Measurements from ENCODE around the gene CCDC116. TPM values are rescaled to one million over a fixed set of nuclear protein-coding genes. Genes with fewer than 3 reads are reported as not detected.

CCDC116 gene
- total RNA-seq, 2 donors from 2014 or later = 0.46 to 0.84 TPM

DNA sequence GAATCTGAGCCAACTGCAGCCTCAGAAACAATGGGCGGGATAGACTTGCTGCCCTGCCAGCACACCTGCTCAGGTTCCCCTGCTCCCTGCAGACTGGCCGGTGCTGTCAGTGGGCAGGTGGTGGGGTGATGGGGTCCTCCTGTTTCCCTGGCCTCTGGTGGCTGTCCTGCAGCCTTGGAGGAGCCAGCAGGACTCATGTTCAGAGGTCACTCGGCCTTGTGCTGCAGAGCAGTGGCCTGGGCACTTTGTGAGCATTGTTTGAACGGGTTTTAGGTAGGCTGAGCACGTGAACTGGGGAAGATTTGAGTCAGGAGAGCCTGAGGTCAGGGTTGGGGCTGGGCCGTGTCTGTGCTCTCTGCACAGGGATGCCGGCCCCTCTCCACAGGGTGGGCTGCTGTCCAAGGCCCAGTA, 50.8 kb downstream of the CCDC116 start:
- H3K27me3 Mint-ChIP-seq (ENCODE audit: insufficient read depth) = no peaks in the 10 kb centered on the region
- peaks cover 3% of the 10 kb centered on the region for H3K9me3 Mint-ChIP-seq
- no peaks in the 10 kb centered on the region for H3K4me1 ChIP-seq (ENCODE audit: control insufficient read depth, insufficient read depth, low read length)
- H3K27me3 ChIP-seq (ENCODE audit: control insufficient read depth, insufficient read depth, low read length, poor library complexity, severe bottlenecking) = no peaks in the 10 kb centered on the region
- TF ChIP-seq, protein P1, sequence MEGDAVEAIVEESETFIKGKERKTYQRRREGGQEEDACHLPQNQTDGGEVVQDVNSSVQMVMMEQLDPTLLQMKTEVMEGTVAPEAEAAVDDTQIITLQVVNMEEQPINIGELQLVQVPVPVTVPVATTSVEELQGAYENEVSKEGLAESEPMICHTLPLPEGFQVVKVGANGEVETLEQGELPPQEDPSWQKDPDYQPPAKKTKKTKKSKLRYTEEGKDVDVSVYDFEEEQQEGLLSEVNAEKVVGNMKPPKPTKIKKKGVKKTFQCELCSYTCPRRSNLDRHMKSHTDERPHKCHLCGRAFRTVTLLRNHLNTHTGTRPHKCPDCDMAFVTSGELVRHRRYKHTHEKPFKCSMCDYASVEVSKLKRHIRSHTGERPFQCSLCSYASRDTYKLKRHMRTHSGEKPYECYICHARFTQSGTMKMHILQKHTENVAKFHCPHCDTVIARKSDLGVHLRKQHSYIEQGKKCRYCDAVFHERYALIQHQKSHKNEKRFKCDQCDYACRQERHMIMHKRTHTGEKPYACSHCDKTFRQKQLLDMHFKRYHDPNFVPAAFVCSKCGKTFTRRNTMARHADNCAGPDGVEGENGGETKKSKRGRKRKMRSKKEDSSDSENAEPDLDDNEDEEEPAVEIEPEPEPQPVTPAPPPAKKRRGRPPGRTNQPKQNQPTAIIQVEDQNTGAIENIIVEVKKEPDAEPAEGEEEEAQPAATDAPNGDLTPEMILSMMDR (conservative IDR thresholded peaks at IDR 0.05) = no peak
- H3K27ac Mint-ChIP-seq = peak overlapping the region; percentile 39
- no peaks in the 10 kb centered on the region for H3K4me1 Mint-ChIP-seq
- H3K9ac ChIP-seq (ENCODE audit: extremely low read depth, low read length, poor library complexity, severe bottlenecking) = no peak overlapping the region
- H3K4me3 ChIP-seq (ENCODE audit: low read length) = no peak overlapping the region
- no peak overlapping the region for H3K4me3 Mint-ChIP-seq
- WGBS, 2 experiments (ENCODE audit: insufficient coverage in 1 of 2, insufficient read length in 1 of 2) = 88 to 90% methylated on average over 5 to 7 of the region's 7 CpGs
- no peak for DNase-seq
- no peaks in the 10 kb centered on the region for H3K9me3 ChIP-seq (ENCODE audit: control insufficient read depth, low read length)
- H3K36me3 ChIP-seq (ENCODE audit: control insufficient read depth, insufficient read depth, low read length) = peaks cover 16% of the 10 kb centered on the region
- no peak overlapping the region for H3K27ac ChIP-seq (ENCODE audit: low read depth, low read length)
- peaks cover 34% of the 10 kb centered on the region for H3K36me3 Mint-ChIP-seq (ENCODE audit: low read depth)

DNA sequence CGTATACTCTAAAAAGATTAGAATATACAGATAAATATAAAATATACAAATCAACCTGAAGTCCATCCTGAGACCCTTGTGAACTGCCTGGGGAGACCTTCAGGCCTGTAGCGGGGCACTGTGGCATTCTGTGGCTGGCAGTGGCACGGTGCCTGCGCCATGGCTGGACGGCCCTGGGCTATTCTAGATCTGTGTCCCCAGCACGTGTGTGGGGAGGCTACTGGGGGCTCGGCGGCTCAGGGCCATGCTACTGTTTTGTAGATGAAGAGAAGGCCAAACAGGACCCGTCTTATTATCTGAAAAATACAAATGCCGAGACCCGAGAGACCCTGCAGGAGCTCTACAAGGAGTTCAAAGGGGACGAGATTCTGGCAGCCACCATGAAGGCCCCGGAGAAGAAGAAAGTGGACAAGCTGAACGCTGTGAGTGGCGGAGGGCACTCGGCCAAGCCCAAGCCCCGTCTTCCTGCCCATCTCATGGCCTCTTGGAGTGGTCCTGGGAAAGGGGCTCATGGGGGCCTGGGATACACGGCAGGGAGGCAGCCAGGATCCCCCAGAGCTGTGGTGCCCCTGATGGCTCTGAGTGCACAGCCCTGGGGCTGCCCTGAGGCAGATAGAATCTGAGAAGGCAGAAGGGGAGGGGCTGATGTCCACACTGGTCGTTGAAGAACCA, 52.1 kb downstream of the CCDC116 start:
- no peaks in the 10 kb centered on the region for H3K27me3 ChIP-seq (ENCODE audit: control insufficient read depth, insufficient read depth, low read length, poor library complexity, severe bottlenecking)
- WGBS, 2 experiments (ENCODE audit: insufficient coverage in 1 of 2, insufficient read length in 1 of 2) = 91 to 95% methylated on average over 10 to 18 of the region's 19 CpGs
- Mint-ChIP-seq H3K27ac (no peak overlapping the region), H3K36me3 (ENCODE audit: low read depth) (peaks cover 41% of the 10 kb centered on the region), H3K27me3 (ENCODE audit: insufficient read depth) (no peaks in the 10 kb centered on the region), H3K4me1 (no peaks in the 10 kb centered on the region), H3K9me3 (no peaks in the 10 kb centered on the region), H3K4me3 (no peak overlapping the region)
- peak; percentile 29 for DNase-seq
- no peak overlapping the region for H3K4me3 ChIP-seq (ENCODE audit: low read length)
- H3K4me1 ChIP-seq (ENCODE audit: control insufficient read depth, insufficient read depth, low read length) = no peaks in the 10 kb centered on the region
- no peaks in the 10 kb centered on the region for H3K9me3 ChIP-seq (ENCODE audit: control insufficient read depth, low read length)
- no peak overlapping the region for H3K27ac ChIP-seq (ENCODE audit: low read depth, low read length)
- H3K9ac ChIP-seq (ENCODE audit: extremely low read depth, low read length, poor library complexity, severe bottlenecking) = no peak overlapping the region
- TF ChIP-seq, protein P1 (conservative IDR thresholded peaks at IDR 0.05) = no peak
- peaks cover 18% of the 10 kb centered on the region for H3K36me3 ChIP-seq (ENCODE audit: control insufficient read depth, insufficient read depth, low read length)

DNA sequence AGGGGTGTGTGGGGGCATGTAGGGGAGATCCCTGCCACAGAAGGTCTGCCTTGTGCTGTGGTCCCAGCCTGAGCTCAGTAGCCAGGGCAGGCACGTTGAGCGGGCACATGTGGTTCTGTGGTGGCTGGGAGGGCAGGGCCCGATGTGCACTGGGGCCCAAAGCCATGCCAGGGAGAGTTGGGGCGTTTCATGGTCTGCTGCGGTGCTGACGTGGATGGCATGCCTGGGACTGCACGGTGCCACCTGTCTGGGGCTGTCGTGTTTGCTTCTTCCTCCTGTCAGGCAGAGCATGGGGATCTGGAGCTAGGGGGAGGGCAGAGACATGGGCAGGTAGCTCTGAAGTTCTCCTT, 52.6 kb downstream of the CCDC116 start:
- Mint-ChIP-seq H3K9me3 (no peaks in the 10 kb centered on the region), H3K4me1 (no peaks in the 10 kb centered on the region), H3K36me3 (ENCODE audit: low read depth) (peaks cover 45% of the 10 kb centered on the region), H3K4me3 (no peak overlapping the region), H3K27ac (no peak overlapping the region), H3K27me3 (ENCODE audit: insufficient read depth) (no peaks in the 10 kb centered on the region)
- Histone ChIP-seq H3K27ac (ENCODE audit: low read depth, low read length) (no peak overlapping the region), H3K36me3 (ENCODE audit: control insufficient read depth, insufficient read depth, low read length) (peaks cover 21% of the 10 kb centered on the region), H3K27me3 (ENCODE audit: control insufficient read depth, insufficient read depth, low read length, poor library complexity, severe bottlenecking) (no peaks in the 10 kb centered on the region), H3K9me3 (ENCODE audit: control insufficient read depth, low read length) (no peaks in the 10 kb centered on the region), H3K4me1 (ENCODE audit: control insufficient read depth, insufficient read depth, low read length) (no peaks in the 10 kb centered on the region), H3K9ac (ENCODE audit: extremely low read depth, low read length, poor library complexity, severe bottlenecking) (no peak overlapping the region), H3K4me3 (ENCODE audit: low read length) (no peak overlapping the region)
- TF ChIP-seq, protein P1 (conservative IDR thresholded peaks at IDR 0.05) = no peak
- WGBS, 2 experiments (ENCODE audit: insufficient coverage in 1 of 2, insufficient read length in 1 of 2) = 93% methylated on average over 8 of the region's 8 CpGs; no CpG with 5 or more reads in 1 of the 2 experiments
- no peak for DNase-seq
